Smooth muscle cell (in vitro differentiated cells): ENCODE results near the gene BRSK2. TPM values are rescaled to one million over a fixed set of nuclear protein-coding genes. Genes with fewer than 3 reads are reported as not detected.
"Not testable (repeated sequence)": the region's sequence is repeated elsewhere in the genome, so short reads cannot be mapped to it uniquely, and the experiment has no call there.

Experiments used
- DNase-seq: peaks from one replicate; lab custom pipeline; 2025; ENCODE audit not compliant: unreplicated experiment; lab: John Stamatoyannopoulos, UW
- H2AFZ ChIP-seq: fragments of 200-600 bp; sonication (generic); 2 replicates; pipeline ENCODE4 v1.6.0; 2016; ENCODE audit warnings: antibody characterized with exemption, low read depth, mild to moderate bottlenecking
- H3F3A ChIP-seq: fragments of 200-600 bp; sonication (generic); 2 replicates; pipeline ENCODE4 v1.6.0; 2017; ENCODE audit warnings: antibody characterized with exemption, low read depth
- H3K27ac ChIP-seq: fragments of 200-600 bp; sonication (generic); 2 replicates; pipeline ENCODE4 v1.5.1; 2016; ENCODE audit warnings: low read depth, mild to moderate bottlenecking
- H3K27me3 ChIP-seq: fragments of 200-600 bp; sonication (generic); 2 replicates; pipeline ENCODE4 v1.6.1; 2016; ENCODE audit warnings: low read depth, mild to moderate bottlenecking
- H3K36me3 ChIP-seq: fragments of 200-600 bp; sonication (generic); 2 replicates; pipeline ENCODE4 v1.5.1; 2016; ENCODE audit warnings: low read depth
- H3K4me1 ChIP-seq: fragments of 200-600 bp; sonication (generic); 2 replicates; pipeline ENCODE4 v1.5.1; 2016; ENCODE audit warnings: low read depth
- H3K4me2 ChIP-seq: fragments of 200-600 bp; sonication (generic); 2 replicates; pipeline ENCODE4 v1.6.0; 2016; ENCODE audit warnings: mild to moderate bottlenecking
- H3K4me3 ChIP-seq: fragments of 200-600 bp; sonication (generic); 2 replicates; pipeline ENCODE4 v1.5.1; 2016; ENCODE audit warnings: mild to moderate bottlenecking
- H3K79me2 ChIP-seq: fragments of 200-600 bp; sonication (generic); 2 replicates; pipeline ENCODE4 v1.6.0; 2016; ENCODE audit warnings: low read depth, mild to moderate bottlenecking
- H3K9ac ChIP-seq: fragments of 200-600 bp; sonication (generic); 2 replicates; pipeline ENCODE4 v1.6.0; 2016; ENCODE audit warnings: low read depth
- H3K9me3 ChIP-seq: fragments of 200-600 bp; sonication (generic); replicated peaks from 2 replicates; pipeline ENCODE4 v1.5.1; 2016; ENCODE audit warnings: low read depth
- H4K20me1 ChIP-seq: fragments of 200-600 bp; sonication (generic); 2 replicates; pipeline ENCODE4 v1.6.0; 2016; ENCODE audit warnings: low read depth
- WGBS: methylation state at CpG from one replicate; pipeline ENCODE4 v1.1.7; 2016; ENCODE audit warnings: low lambda C conversion rate; 5-methylcytosine and 5-hydroxymethylcytosine counted together
- polyA plus RNA-seq: library from polyadenylated mRNA; unstranded; fragments of >200 nt; fragmentation: Nextera tagmentation; extraction: Ambion mirVana; gene quantifications from 2 replicates; pipeline ENCODE4 v1.2.1, GENCODE V29; 2016
- total RNA-seq: library from RNA; depleted of rRNA; stranded (reverse); fragments of >200 nt; gene quantifications from 2 replicates; pipeline ENCODE4 v1.2.3, GENCODE V29; 2014
- TF ChIP-seq, protein P1 (sequence below): fragments of 200-600 bp; sonication (generic); IDR thresholded peaks from 2 replicates; pipeline ENCODE4 v1.5.1; 2017; ENCODE audit warnings: borderline replicate concordance, mild to moderate bottlenecking, antibody characterized with exemption; ENCODE audit not compliant: insufficient read depth, poor library complexity, severe bottlenecking

Gene BRSK2
- total and polyA plus RNA-seq, 2 experiments from 2014 or later, result 1.5 to 5.2 TPM

DNA sequence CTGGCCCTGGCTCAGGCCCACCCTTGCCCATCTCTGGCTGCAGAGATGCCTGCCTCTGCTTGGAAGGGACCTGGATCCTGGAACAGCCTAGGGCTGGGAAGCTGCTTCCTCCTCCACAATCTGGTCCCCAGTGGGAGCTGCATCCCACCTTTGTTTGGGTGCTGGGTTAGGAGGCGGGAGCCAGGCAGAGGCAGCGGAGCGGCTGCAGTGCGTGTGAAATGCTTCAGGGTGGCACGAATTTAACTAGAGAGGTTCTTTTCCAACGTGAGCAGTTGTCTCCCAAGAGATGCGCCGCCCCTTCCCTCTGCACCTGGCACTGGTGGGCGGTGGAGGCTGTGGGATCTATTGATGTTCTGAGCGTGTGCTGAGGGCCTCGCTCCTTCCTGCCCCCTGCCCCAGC, 31.6 kb downstream of the BRSK2 start:
- no peak for DNase-seq
- Histone ChIP-seq H3K4me2 (no peak overlapping the region), H4K20me1 (no peaks in the 10 kb centered on the region), H3K79me2 (no peaks in the 10 kb centered on the region), H2AFZ (no peak overlapping the region), H3K36me3 (no peaks in the 10 kb centered on the region), H3K9ac (no peak overlapping the region), H3F3A (no peaks in the 10 kb centered on the region), H3K4me3 (no peak overlapping the region), H3K9me3 (peaks cover 5% of the 10 kb centered on the region), H3K4me1 (no peaks in the 10 kb centered on the region), H3K27ac (no peak overlapping the region), H3K27me3 (no peaks in the 10 kb centered on the region)
- TF ChIP-seq, protein P1, sequence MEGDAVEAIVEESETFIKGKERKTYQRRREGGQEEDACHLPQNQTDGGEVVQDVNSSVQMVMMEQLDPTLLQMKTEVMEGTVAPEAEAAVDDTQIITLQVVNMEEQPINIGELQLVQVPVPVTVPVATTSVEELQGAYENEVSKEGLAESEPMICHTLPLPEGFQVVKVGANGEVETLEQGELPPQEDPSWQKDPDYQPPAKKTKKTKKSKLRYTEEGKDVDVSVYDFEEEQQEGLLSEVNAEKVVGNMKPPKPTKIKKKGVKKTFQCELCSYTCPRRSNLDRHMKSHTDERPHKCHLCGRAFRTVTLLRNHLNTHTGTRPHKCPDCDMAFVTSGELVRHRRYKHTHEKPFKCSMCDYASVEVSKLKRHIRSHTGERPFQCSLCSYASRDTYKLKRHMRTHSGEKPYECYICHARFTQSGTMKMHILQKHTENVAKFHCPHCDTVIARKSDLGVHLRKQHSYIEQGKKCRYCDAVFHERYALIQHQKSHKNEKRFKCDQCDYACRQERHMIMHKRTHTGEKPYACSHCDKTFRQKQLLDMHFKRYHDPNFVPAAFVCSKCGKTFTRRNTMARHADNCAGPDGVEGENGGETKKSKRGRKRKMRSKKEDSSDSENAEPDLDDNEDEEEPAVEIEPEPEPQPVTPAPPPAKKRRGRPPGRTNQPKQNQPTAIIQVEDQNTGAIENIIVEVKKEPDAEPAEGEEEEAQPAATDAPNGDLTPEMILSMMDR, result no peak
- WGBS, result 90% methylated on average over 11 of the region's 11 CpGs

- no peaks in the 10 kb centered on the region for H3K79me2 ChIP-seq
- H3K9ac ChIP-seq, result no peak overlapping the region
- H4K20me1 ChIP-seq, result no peaks in the 10 kb centered on the region
- no peak overlapping the region for H2AFZ ChIP-seq
- TF ChIP-seq, protein P1, result no peak
- no peak overlapping the region for H3K27ac ChIP-seq
- H3K36me3 ChIP-seq, result no peaks in the 10 kb centered on the region
- no peaks in the 10 kb centered on the region for H3K4me1 ChIP-seq
- no peak for DNase-seq
- H3F3A ChIP-seq, result no peaks in the 10 kb centered on the region
- 82% methylated on average over 9 of the region's 9 CpGs for WGBS
- H3K4me2 ChIP-seq, result no peak overlapping the region
- no peaks in the 10 kb centered on the region for H3K9me3 ChIP-seq
- no peaks in the 10 kb centered on the region for H3K27me3 ChIP-seq
- no peak overlapping the region for H3K4me3 ChIP-seq
Measured at GRCh38 chr11:1422481-1422880, 32.7 kb downstream of the BRSK2 start.

DNA sequence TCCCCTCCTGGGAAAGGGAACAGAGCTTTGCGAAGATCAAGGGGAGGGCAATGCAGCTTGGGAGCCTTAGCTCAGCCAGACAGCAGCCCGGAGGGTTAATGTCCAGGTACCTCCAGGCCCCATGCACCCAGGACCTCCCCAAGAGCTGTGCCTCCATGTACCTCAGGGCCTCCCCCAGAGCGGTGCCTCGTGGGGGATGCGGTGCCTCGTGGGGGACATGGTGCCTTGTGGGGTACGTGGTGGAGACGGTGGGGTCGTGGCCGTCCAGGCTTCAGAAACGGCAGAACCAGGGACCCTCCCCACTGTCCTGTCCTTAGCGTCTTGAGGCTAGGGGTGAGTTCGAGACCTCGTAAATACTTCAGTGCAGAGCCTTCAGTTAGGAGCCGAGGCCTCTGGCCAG, 33.2 kb downstream of the BRSK2 start:
- H3F3A ChIP-seq, result no peaks in the 10 kb centered on the region
- H3K4me1 ChIP-seq, result no peaks in the 10 kb centered on the region
- H3K27me3 ChIP-seq, result no peaks in the 10 kb centered on the region
- no peaks in the 10 kb centered on the region for H3K9me3 ChIP-seq
- no peaks in the 10 kb centered on the region for H3K36me3 ChIP-seq
- H3K9ac ChIP-seq, result no peak overlapping the region
- no peak overlapping the region for H3K4me3 ChIP-seq
- no peaks in the 10 kb centered on the region for H4K20me1 ChIP-seq
- TF ChIP-seq, protein P1, result no peak
- no peak overlapping the region for H3K4me2 ChIP-seq
- no peak overlapping the region for H3K27ac ChIP-seq
- WGBS, result 93% methylated on average over 15 of the region's 15 CpGs
- no peaks in the 10 kb centered on the region for H3K79me2 ChIP-seq
- no peak overlapping the region for H2AFZ ChIP-seq
- no peak for DNase-seq

GRCh38 chr11:1423406-1423805, 33.7 kb downstream of the BRSK2 start:
- H3K9ac ChIP-seq, H3K9me3 ChIP-seq, H3K4me2 ChIP-seq, H3K27ac ChIP-seq, H3F3A ChIP-seq, H3K27me3 ChIP-seq, H3K79me2 ChIP-seq, H4K20me1 ChIP-seq, H3K36me3 ChIP-seq, H3K4me3 ChIP-seq, H2AFZ ChIP-seq, H3K4me1 ChIP-seq, DNase-seq: not testable (repeated sequence)
- 96% methylated on average over 9 of the region's 22 CpGs for WGBS
